GM23248 (cell line): ENCODE data around the gene KRT13.

ENCODE experiments used
- EZH2 ChIP-seq: fragments of 200-600 bp; sonication (generic); IDR thresholded peaks from 2 replicates; pipeline ENCODE4 v1.6.1; 2018; ENCODE audit warnings: antibody characterized with exemption, mild to moderate bottlenecking; ENCODE audit not compliant: insufficient read depth, poor library complexity, severe bottlenecking
- EZH2phosphoT487 ChIP-seq: fragments of 200-600 bp; sonication (generic); IDR thresholded peaks from 2 replicates; pipeline ENCODE4 v1.6.1; 2018; ENCODE audit warnings: antibody characterized with exemption, moderate library complexity, mild to moderate bottlenecking, low read depth; ENCODE audit not compliant: insufficient read depth

DNA sequence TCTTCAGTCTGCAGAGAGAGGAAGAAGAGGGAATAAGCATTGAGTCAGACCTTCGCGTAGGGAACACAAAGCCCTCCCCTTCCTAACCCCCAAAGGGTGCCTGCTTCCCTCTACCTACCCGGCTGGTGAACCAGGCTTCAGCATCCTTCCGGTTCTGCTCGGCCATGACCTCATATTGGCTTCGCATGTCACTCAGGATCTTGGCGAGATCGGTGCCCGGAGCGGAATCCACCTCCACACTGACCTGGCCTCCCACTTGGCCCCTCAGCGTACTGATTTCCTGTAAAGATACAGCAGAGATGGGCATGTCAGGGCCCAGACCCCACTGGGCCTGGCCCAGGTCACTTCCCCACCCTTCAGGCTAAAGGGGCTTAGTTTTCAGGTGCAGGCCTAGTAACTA, 18.8 kb upstream of the KRT13 start:
- TF ChIP-seq EZH2 (no peak), EZH2phosphoT487 (no peak)
